ENCODE data around the gene TIMM29.

- TF ChIP-seq, protein P1, sequence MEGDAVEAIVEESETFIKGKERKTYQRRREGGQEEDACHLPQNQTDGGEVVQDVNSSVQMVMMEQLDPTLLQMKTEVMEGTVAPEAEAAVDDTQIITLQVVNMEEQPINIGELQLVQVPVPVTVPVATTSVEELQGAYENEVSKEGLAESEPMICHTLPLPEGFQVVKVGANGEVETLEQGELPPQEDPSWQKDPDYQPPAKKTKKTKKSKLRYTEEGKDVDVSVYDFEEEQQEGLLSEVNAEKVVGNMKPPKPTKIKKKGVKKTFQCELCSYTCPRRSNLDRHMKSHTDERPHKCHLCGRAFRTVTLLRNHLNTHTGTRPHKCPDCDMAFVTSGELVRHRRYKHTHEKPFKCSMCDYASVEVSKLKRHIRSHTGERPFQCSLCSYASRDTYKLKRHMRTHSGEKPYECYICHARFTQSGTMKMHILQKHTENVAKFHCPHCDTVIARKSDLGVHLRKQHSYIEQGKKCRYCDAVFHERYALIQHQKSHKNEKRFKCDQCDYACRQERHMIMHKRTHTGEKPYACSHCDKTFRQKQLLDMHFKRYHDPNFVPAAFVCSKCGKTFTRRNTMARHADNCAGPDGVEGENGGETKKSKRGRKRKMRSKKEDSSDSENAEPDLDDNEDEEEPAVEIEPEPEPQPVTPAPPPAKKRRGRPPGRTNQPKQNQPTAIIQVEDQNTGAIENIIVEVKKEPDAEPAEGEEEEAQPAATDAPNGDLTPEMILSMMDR (IDR thresholded peaks at IDR 0.05): no peak
- TF ChIP-seq POLR2A (IDR thresholded peaks at IDR 0.05): no peak
Observed at GRCh38 chr19:10892256-10892655, 36.4 kb upstream of the TIMM29 start.

Data from testis (tissue), 2 donors.